ENCODE data around the gene NAB2.
"Not testable (repeated sequence)": the region's sequence is repeated elsewhere in the genome, so short reads cannot be mapped to it uniquely, and the experiment has no call there.

Gene NAB2

GRCh38 chr12:57110104-57111030 lies 21.5 kb downstream of the NAB2 start:
- peak; percentile 71 for DNase-seq (ENCODE audit: low spot score)

GRCh38 chr12:57111031-57111734 lies 22.3 kb downstream of the NAB2 start, which contains the start of gene STAT6:
STAT6 (minus strand) TSS chr12:57111362; CDS start chr12:57108278, 3,084 bp downstream.
- peak; percentile 87 for DNase-seq (ENCODE audit: low spot score)

GRCh38 chr12:57112492-57113294 lies 23.8 kb downstream of the NAB2 start:
- no peak for DNase-seq (ENCODE audit: low spot score)

- no peak for DNase-seq (ENCODE audit: low spot score)
Observed at GRCh38 chr12:57116580-57117281, 27.8 kb downstream of the NAB2 start.

GRCh38 chr12:57118711-57119271 lies 29.9 kb downstream of the NAB2 start:
- DNase-seq (ENCODE audit: low spot score) = no peak

- DNase-seq (ENCODE audit: low spot score) = no peak
Observed at GRCh38 chr12:57119294-57120085, 30.6 kb downstream of the NAB2 start.

- DNase-seq (ENCODE audit: low spot score) = not testable (repeated sequence)
Observed at GRCh38 chr12:57120718-57121117, 31.8 kb downstream of the NAB2 start.

GRCh38 chr12:57123813-57124212 lies 34.9 kb downstream of the NAB2 start:
- no peak for DNase-seq (ENCODE audit: low spot score)

GRCh38 chr12:57124261-57124877 lies 35.5 kb downstream of the NAB2 start:
- peak; percentile 82 for DNase-seq (ENCODE audit: low spot score)

- DNase-seq (ENCODE audit: low spot score) = no peak
Observed at GRCh38 chr12:57126061-57126460, 37.1 kb downstream of the NAB2 start.

GRCh38 chr12:57126561-57126960 lies 37.6 kb downstream of the NAB2 start:
- no peak for DNase-seq (ENCODE audit: low spot score)

- peak; percentile 77 for DNase-seq (ENCODE audit: low spot score)
Observed at GRCh38 chr12:57127101-57127725, 38.3 kb downstream of the NAB2 start.

GRCh38 chr12:57127726-57128518 lies 39.0 kb downstream of the NAB2 start, which contains the start of gene LRP1:
LRP1 (plus strand) TSS chr12:57128483; CDS start chr12:57128965, 482 bp downstream.
- peak; percentile 78 for DNase-seq (ENCODE audit: low spot score)

GRCh38 chr12:57128519-57129247 lies 39.8 kb downstream of the NAB2 start:
- DNase-seq (ENCODE audit: low spot score) = no peak

- no peak for DNase-seq (ENCODE audit: low spot score)
Observed at GRCh38 chr12:57129321-57129842, 40.5 kb downstream of the NAB2 start.

GRCh38 chr12:57129889-57130288 lies 41.0 kb downstream of the NAB2 start:
- DNase-seq (ENCODE audit: low spot score) = no peak

GRCh38 chr12:57130941-57131340 lies 42.0 kb downstream of the NAB2 start:
- DNase-seq (ENCODE audit: low spot score) = no peak

All from CD4-positive, alpha-beta T cell treated with Interleukin-15 for 4 hours (primary cell).